Activated CD8-positive, alpha-beta memory T cell treated with anti-CD3 and anti-CD28 coated beads, Interleukin-2, amount 50 U/mL, for 4 hours (primary cell): ENCODE measurements around the gene RSPRY1.
"Not testable (repeated sequence)": the region's sequence is repeated elsewhere in the genome, so short reads cannot be mapped to it uniquely, and the experiment has no call there.

ENCODE experiments used
- DNase-seq: peaks from one replicate; pipeline ENCODE4 v3.0.0-alpha.2; 2020

The RSPRY1 gene

GRCh38 chr16:57273826-57274225, 87.7 kb downstream of the RSPRY1 start:
- DNase-seq, result no peak

GRCh38 chr16:57275946-57276345, 89.8 kb downstream of the RSPRY1 start:
- not testable (repeated sequence) for DNase-seq

- DNase-seq, result no peak
These were observed 90.5 kb downstream of the RSPRY1 start for GRCh38 chr16:57276596-57276995.

- DNase-seq, result no peak
These were observed 91.5 kb downstream of the RSPRY1 start for GRCh38 chr16:57277586-57277985.

- DNase-seq, result no peak
These were observed 92.4 kb downstream of the RSPRY1 start for GRCh38 chr16:57278494-57278893.

GRCh38 chr16:57279780-57280638, 93.9 kb downstream of the RSPRY1 start:
- DNase-seq, result no peak

- no peak for DNase-seq
These were observed 95.7 kb downstream of the RSPRY1 start for GRCh38 chr16:57281791-57282190.

GRCh38 chr16:57282510-57283213, 96.5 kb downstream of the RSPRY1 start:
- no peak for DNase-seq

- no peak for DNase-seq
These were observed 97.3 kb downstream of the RSPRY1 start for GRCh38 chr16:57283214-57283958.

GRCh38 chr16:57283959-57284208, 97.8 kb downstream of the RSPRY1 start:
- DNase-seq, result no peak

- DNase-seq, result peak; percentile 48
These were observed 98.3 kb downstream of the RSPRY1 start, which contains the start of gene PLLP for GRCh38 chr16:57284209-57284951. Gene PLLP (minus strand): TSS chr16:57284672. CDS start chr16:57284540, 132 bp downstream.

GRCh38 chr16:57284952-57285363, 98.8 kb downstream of the RSPRY1 start:
- DNase-seq, result no peak

- DNase-seq, result no peak
These were observed 99.2 kb downstream of the RSPRY1 start for GRCh38 chr16:57285379-57285778.

GRCh38 chr16:57289391-57290257, 103.5 kb downstream of the RSPRY1 start:
- no peak for DNase-seq
